BJ (cell line): ENCODE results near the gene TRAPPC3. TPM values are rescaled to one million over a fixed set of nuclear protein-coding genes. Genes with fewer than 3 reads are reported as not detected.

Experiments used
- CTCF ChIA-PET: fragments of 350-600 bp; formaldehyde crosslinking; extraction: SDS; loops from one replicate; lab custom pipeline; 2021; ENCODE audit warnings: antibody characterized with exemption, inconsistent platforms; lab: Yijun Ruan, JAX
- POLR2A ChIA-PET: fragments of 300-600 bp; sonication (Branson Sonifier 250); formaldehyde crosslinking; extraction: SDS; loops from one replicate; lab custom pipeline; 2021; ENCODE audit warnings: antibody characterized with exemption; lab: Charles Lee
- DNase-seq: peaks from one replicate; pipeline ENCODE4 v3.0.0-alpha.2; 2011; ENCODE audit warnings: low read depth
- H3K27me3 ChIP-seq: 2 replicates; pipeline ENCODE4 v1.6.0; 2011; ENCODE audit warnings: low read length; ENCODE audit not compliant: control insufficient read depth, insufficient read depth
- H3K36me3 ChIP-seq: 2 replicates; pipeline ENCODE4 v1.5.1; 2011; ENCODE audit warnings: low read length; ENCODE audit not compliant: control insufficient read depth, insufficient read depth
- H3K4me3 ChIP-seq: 2 replicates; pipeline ENCODE4 v1.5.1; 2011; ENCODE audit warnings: low read depth, mild to moderate bottlenecking, control low read depth, low read length
- polyA plus RNA-seq: library from polyadenylated mRNA; depleted of rRNA; stranded (reverse); fragments of >200 nt; gene quantifications from 2 replicates; pipeline ENCODE4 v1.2.3, GENCODE V29; 2011
- TF ChIP-seq, protein P1 (sequence below): IDR thresholded peaks from 2 replicates; pipeline ENCODE4 v1.5.1; 2011; ENCODE audit warnings: low read depth, mild to moderate bottlenecking, control low read depth, inconsistent platforms, low read length, moderate library complexity; ENCODE audit not compliant: insufficient read depth

Gene TRAPPC3
- polyA plus RNA-seq, 1 experiment, result 65.4 TPM

GRCh38 chr1:36176106-36176949 lies 27.0 kb upstream of the TRAPPC3 start:
- H3K36me3 ChIP-seq, result peaks cover 65% of the 10 kb centered on the region
- ChIA-PET CTCF (interaction anchor here (1.0 kb wide), 1 partner anchor 12 kb away, joined by 4 read pairs; no protein-coding TSS in a partner anchor), POLR2A (no interaction called here)
- TF ChIP-seq, protein P1, sequence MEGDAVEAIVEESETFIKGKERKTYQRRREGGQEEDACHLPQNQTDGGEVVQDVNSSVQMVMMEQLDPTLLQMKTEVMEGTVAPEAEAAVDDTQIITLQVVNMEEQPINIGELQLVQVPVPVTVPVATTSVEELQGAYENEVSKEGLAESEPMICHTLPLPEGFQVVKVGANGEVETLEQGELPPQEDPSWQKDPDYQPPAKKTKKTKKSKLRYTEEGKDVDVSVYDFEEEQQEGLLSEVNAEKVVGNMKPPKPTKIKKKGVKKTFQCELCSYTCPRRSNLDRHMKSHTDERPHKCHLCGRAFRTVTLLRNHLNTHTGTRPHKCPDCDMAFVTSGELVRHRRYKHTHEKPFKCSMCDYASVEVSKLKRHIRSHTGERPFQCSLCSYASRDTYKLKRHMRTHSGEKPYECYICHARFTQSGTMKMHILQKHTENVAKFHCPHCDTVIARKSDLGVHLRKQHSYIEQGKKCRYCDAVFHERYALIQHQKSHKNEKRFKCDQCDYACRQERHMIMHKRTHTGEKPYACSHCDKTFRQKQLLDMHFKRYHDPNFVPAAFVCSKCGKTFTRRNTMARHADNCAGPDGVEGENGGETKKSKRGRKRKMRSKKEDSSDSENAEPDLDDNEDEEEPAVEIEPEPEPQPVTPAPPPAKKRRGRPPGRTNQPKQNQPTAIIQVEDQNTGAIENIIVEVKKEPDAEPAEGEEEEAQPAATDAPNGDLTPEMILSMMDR, result no peak
- no peak for DNase-seq
- H3K4me3 ChIP-seq, result no peak overlapping the region
- H3K27me3 ChIP-seq, result no peaks in the 10 kb centered on the region

- Histone ChIP-seq H3K4me3 (no peak overlapping the region), H3K36me3 (peaks cover 65% of the 10 kb centered on the region), H3K27me3 (no peaks in the 10 kb centered on the region)
- no peak for DNase-seq
- TF ChIP-seq, protein P1, result no peak
- ChIA-PET POLR2A (no interaction called here), CTCF (no interaction called here)
Measured at GRCh38 chr1:36175137-36176095, 26.1 kb upstream of the TRAPPC3 start.

DNA sequence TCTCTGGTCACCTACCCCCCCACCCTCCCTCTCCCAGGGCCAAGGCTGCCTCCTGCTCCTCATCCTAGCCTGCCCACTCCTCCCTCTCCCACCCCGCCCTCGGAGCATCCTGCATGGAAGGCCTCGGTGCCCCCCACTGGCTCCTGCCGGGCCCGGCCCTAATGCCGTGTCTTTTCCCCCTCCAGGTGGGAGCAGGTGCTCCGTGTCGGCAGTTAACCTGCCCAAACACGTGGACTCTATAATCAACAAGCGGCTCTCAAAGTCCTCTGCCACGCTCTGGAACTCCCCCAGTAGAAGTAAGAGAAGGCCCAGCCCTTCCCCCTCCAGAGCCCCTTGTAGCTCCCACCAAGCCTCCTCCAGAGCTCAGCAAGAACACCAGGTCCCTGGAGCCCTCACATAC lies 25.4 kb upstream of the TRAPPC3 start:
- no peak overlapping the region for H3K4me3 ChIP-seq
- no peaks in the 10 kb centered on the region for H3K27me3 ChIP-seq
- no peak for DNase-seq
- POLR2A ChIA-PET, result no interaction called here
- TF ChIP-seq, protein P1, result no peak
- H3K36me3 ChIP-seq, result peaks cover 59% of the 10 kb centered on the region
- CTCF ChIA-PET, result interaction anchor here (1.3 kb wide), 1 partner anchor 13 kb away, joined by 5 read pairs; no protein-coding TSS in a partner anchor

- H3K27me3 ChIP-seq, result no peaks in the 10 kb centered on the region
- H3K36me3 ChIP-seq, result peaks cover 47% of the 10 kb centered on the region
- TF ChIP-seq, protein P1, result no peak
- H3K4me3 ChIP-seq, result no peak overlapping the region
- CTCF ChIA-PET, result interaction anchor here (1.4 to 2.9 kb wide), 2 partner anchors 13 to 39 kb away, joined by 3 to 10 read pairs; no protein-coding TSS in a partner anchor
- POLR2A ChIA-PET, result no interaction called here
- no peak for DNase-seq
Measured at GRCh38 chr1:36172983-36173382, 23.7 kb upstream of the TRAPPC3 start.
